ENCODE data around the gene MAPK9.

MAPK9 gene

GRCh38 chr5:180291234-180291940, 496 bp downstream of the MAPK9 start:
- no peak for DNase-seq

- DNase-seq: no peak
Observed at GRCh38 chr5:180290568-180291233, 1.2 kb downstream of the MAPK9 start.

GRCh38 chr5:180289966-180290365, 1.9 kb downstream of the MAPK9 start:
- DNase-seq: no peak

- DNase-seq: no peak
Observed at GRCh38 chr5:180289433-180289832, 2.5 kb downstream of the MAPK9 start.

- no peak for DNase-seq
Observed at GRCh38 chr5:180287868-180288267, 4.0 kb downstream of the MAPK9 start.

GRCh38 chr5:180287404-180287803, 4.5 kb downstream of the MAPK9 start:
- no peak for DNase-seq

GRCh38 chr5:180284149-180284548, 7.7 kb downstream of the MAPK9 start:
- DNase-seq: no peak

GRCh38 chr5:180283026-180283615, 8.8 kb downstream of the MAPK9 start:
- DNase-seq: no peak

- DNase-seq: no peak
Observed at GRCh38 chr5:180282281-180282680, 9.6 kb downstream of the MAPK9 start.

- DNase-seq: no peak
Observed at GRCh38 chr5:180281706-180282105, 10.2 kb downstream of the MAPK9 start.

- DNase-seq: no peak
Observed at GRCh38 chr5:180274695-180275094, 17.2 kb downstream of the MAPK9 start.

- no peak for DNase-seq
Observed at GRCh38 chr5:180271221-180271620, 20.7 kb downstream of the MAPK9 start.

GRCh38 chr5:180259260-180259611, 32.6 kb downstream of the MAPK9 start:
- DNase-seq: no peak

GRCh38 chr5:180253036-180253824, 38.7 kb downstream of the MAPK9 start:
- no peak for DNase-seq

GRCh38 chr5:180251887-180252286, 40.0 kb downstream of the MAPK9 start:
- DNase-seq: no peak

- DNase-seq: no peak
Observed at GRCh38 chr5:180251141-180251540, 40.7 kb downstream of the MAPK9 start.

GRCh38 chr5:180250329-180250728, 41.6 kb downstream of the MAPK9 start:
- no peak for DNase-seq

GRCh38 chr5:180241600-180241999, 50.3 kb downstream of the MAPK9 start:
- no peak for DNase-seq

- DNase-seq: no peak
Observed at GRCh38 chr5:180238631-180239030, 53.3 kb downstream of the MAPK9 start.

- DNase-seq: no peak
Observed at GRCh38 chr5:180235846-180236245, 56.0 kb downstream of the MAPK9 start.

- DNase-seq: no peak
Observed at GRCh38 chr5:180235077-180235476, 56.8 kb downstream of the MAPK9 start.

- no peak for DNase-seq
Observed at GRCh38 chr5:180234271-180234670, 57.6 kb downstream of the MAPK9 start.

- DNase-seq: no peak
Observed at GRCh38 chr5:180233729-180234128, 58.2 kb downstream of the MAPK9 start.

GRCh38 chr5:180230017-180230416, 61.9 kb downstream of the MAPK9 start:
- no peak for DNase-seq
